Measurements from ENCODE around the gene NEMP1. TPM values are rescaled to one million over a fixed set of nuclear protein-coding genes. Genes with fewer than 3 reads are reported as not detected.
"Not testable (repeated sequence)": the region's sequence is repeated elsewhere in the genome, so short reads cannot be mapped to it uniquely, and the experiment has no call there.

NEMP1 gene
- total and polyA plus RNA-seq, 4 donors, result 0.75 to 10.0 (median 6.7) TPM

DNA sequence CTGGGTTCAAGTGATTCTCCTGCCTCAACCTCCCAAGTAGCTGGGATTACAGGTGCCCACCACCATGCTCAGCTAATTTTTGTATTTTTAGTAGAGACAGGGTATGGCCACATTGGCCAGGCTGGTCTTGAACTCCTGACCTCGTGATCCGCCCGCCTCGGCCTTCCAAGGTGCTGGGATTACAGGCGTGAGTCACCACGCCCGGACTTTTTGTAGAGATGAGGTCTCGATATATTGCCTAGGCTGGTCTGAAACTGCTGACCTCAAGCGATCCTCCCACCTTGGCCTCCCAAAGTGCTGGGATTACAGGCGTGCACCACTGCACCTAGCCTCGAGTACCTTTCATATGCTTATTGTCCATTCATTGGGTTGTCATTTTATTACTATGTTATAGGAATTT is 42.1 kb upstream of the NEMP1 start:
- intact Hi-C loops (cut with DNase I); H3K9me3 ChIP-seq (ENCODE audit: control insufficient read depth, low read length); H3K4me3 ChIP-seq (ENCODE audit: low read length in 2 of 2); H3K4me1 ChIP-seq (ENCODE audit: control insufficient read depth in 1 of 2, insufficient read depth in 2 of 2, low read length in 2 of 2); ATAC-seq (ENCODE audit: low FRiP score); DNase-seq; H3K36me3 ChIP-seq (ENCODE audit: control insufficient read depth in 1 of 2, insufficient read depth in 2 of 2, low read length in 1 of 2); H3K27me3 ChIP-seq (ENCODE audit: control insufficient read depth in 1 of 2, insufficient read depth in 2 of 2, low read length in 1 of 2); H3K27ac ChIP-seq (ENCODE audit: low read depth in 1 of 2, low read length in 2 of 2): not testable (repeated sequence)
- 95 to 97% methylated on average over 11 of the region's 11 CpGs for WGBS, 2 donors

DNA sequence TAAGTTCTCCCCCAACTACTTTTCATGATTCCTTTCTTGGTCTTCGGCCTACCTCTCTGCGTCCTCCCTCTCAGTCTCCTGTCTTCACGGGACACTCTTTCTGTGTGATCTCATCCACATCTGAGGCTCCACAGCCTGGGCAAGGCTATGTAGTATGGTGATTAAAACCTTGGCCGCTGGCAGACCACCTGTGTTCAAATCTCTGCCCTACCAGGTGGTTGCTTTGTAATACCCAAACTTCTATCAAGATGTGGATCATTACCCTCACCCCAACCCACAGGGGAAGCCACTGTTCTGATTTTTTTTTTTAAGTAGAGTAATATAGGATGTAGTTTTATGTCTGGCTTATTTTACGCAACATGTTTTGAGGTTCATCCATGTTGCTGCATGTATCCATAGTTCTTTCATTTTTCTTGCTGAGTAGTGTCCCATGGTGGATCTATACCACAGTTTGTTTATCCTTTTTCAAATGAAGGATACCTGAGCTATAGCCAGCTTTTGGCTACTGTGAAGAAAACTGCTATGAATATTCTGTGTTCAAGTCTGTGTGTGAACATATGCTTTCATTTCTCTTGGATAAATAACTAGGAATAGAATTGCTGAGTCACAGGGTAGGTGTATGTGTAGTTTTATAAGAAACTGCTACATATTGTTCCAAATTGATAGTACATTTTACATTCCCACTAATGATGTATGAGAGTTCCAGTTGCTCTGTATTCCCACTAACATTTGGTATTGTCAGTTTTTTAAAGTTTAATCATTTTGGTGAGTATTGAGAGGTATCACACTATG is 40.9 kb upstream of the NEMP1 start:
- H3K27ac ChIP-seq (ENCODE audit: low read depth in 1 of 2, low read length in 2 of 2), result no peak overlapping the region
- no peak overlapping the region for H3K4me3 ChIP-seq (ENCODE audit: low read length in 2 of 2)
- ATAC-seq (ENCODE audit: low FRiP score) (no peak), DNase-seq (no peak)
- WGBS, 2 donors, result 91 to 92% methylated on average over 5 of the region's 5 CpGs
- H3K27me3 ChIP-seq (ENCODE audit: control insufficient read depth in 1 of 2, insufficient read depth in 2 of 2, low read length in 1 of 2), result no peaks in the 10 kb centered on the region
- H3K4me1 ChIP-seq (ENCODE audit: control insufficient read depth in 1 of 2, insufficient read depth in 2 of 2, low read length in 2 of 2), result no peaks in the 10 kb centered on the region
- intact Hi-C loops (cut with DNase I), result no loop called here
- H3K9me3 ChIP-seq (ENCODE audit: control insufficient read depth, low read length), result no peaks in the 10 kb centered on the region
- no peaks in the 10 kb centered on the region for H3K36me3 ChIP-seq (ENCODE audit: control insufficient read depth in 1 of 2, insufficient read depth in 2 of 2, low read length in 1 of 2)

DNA sequence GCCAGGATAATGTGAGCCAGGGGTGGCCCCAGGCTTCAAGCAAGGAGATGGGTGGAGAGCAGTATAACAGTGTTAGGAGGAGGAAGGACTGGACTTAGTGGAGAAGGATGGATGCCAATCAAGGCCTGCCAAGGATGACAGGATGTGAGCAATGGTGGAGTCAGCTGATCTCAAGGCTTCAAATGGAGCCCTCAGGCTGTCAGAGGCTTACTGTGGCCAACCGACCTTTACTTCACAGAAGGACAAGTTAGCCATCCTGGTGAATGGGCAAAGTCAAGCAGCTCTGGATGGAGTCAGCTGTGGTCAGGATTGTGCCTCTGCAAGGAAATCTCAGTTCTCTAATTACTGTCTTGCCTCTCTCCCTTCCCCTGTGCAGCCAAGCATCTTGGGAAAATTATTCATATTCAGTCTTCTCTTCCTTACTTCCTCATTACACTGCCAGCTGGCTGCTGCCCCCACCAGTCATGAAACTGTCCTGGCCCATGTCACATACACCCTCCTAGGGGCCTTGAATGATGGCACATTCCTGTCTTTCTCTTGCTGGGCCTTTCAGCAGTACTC is 40.2 kb upstream of the NEMP1 start:
- Histone ChIP-seq H3K4me1 (ENCODE audit: control insufficient read depth in 1 of 2, insufficient read depth in 2 of 2, low read length in 2 of 2) (no peaks in the 10 kb centered on the region), H3K27ac (ENCODE audit: low read depth in 1 of 2, low read length in 2 of 2) (no peak overlapping the region), H3K4me3 (ENCODE audit: low read length in 2 of 2) (no peak overlapping the region), H3K36me3 (ENCODE audit: control insufficient read depth in 1 of 2, insufficient read depth in 2 of 2, low read length in 1 of 2) (no peaks in the 10 kb centered on the region), H3K27me3 (ENCODE audit: control insufficient read depth in 1 of 2, insufficient read depth in 2 of 2, low read length in 1 of 2) (no peaks in the 10 kb centered on the region), H3K9me3 (ENCODE audit: control insufficient read depth, low read length) (no peaks in the 10 kb centered on the region)
- intact Hi-C loops (cut with DNase I), result no loop called here
- ATAC-seq (ENCODE audit: low FRiP score) (peak; percentile 37), DNase-seq (no peak)
- WGBS, 2 donors, result 80 to 93% methylated on average over 1 of the region's 1 CpG

DNA sequence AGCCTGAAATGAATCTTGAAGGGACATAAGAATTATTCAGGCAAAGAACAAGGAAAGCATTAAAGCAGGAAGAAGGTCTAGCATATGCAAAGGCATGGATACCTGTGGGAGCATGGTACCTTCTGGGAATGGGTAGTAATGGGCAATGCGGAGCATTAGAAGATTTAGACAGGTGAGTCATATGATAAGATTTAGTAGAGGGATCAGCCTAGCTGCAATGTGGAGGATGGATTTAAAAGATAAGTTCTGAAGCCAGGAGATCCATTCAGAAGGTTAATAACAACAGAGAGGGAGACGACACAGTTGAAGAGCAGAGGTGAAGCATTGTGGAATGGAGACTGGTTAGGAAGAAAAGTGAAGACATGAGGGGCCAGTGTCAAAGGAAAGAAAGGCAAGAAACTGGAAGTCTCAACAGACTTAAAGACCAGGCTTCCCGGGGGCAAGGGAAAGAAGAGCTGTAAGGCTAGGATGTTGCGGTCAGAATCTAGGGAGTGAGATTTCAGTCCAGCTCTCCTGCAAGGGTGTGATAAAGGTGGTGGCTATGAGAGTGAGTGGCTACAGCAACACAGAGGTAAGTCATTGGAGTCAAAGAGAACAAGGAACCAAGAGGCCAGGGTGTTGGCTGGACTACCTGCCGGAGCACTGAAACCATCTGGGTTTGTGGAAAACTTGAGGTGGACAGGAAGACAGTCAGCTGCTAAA is 38.1 kb upstream of the NEMP1 start:
- intact Hi-C loops (cut with DNase I), result no loop called here

DNA sequence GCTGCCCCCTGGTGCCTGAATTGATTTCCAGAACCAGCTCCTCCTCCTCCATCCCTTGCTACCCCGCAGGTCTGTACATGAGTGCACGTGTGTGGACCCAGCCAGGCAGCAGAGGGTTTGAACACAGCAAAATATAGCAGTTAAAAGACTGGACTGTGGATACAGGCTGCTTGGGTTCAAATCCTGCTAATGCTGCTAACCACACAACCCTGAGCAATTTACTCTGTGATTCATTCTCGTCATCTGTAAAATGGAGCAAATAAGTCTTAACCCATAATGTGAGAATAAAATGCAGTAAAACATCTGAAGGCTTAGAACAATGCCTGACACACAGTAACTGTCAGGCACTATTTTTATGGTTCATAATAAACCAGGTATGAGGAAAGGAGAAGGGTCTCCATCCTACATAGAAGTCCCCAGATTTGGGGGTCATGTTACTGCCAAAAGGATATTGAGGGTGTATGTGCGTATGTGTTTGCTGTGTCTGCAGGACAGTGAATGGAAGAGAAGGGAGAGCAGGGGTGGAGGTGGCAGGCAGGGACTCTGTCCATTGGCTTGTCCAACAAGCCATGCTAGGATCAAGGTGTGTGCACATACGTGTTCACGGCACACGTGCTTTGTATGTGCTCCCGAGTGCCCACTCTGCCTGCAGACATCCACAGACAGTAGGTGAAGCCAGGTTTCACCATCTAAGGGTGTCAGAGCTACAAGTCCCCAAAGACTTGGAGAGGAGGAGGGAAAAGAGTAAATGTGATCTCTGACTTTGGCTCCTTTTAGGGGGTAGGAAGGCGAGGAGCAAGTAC is 34.1 kb upstream of the NEMP1 start:
- DNase-seq, result no peak
- no peaks in the 10 kb centered on the region for H3K9me3 ChIP-seq (ENCODE audit: control insufficient read depth, low read length)
- no peaks in the 10 kb centered on the region for H3K36me3 ChIP-seq (ENCODE audit: control insufficient read depth in 1 of 2, insufficient read depth in 2 of 2, low read length in 1 of 2)
- peak overlapping the region in 1 of 2 donors; percentile 2 for H3K27ac ChIP-seq (ENCODE audit: low read depth in 1 of 2, low read length in 2 of 2)
- H3K27me3 ChIP-seq (ENCODE audit: control insufficient read depth in 1 of 2, insufficient read depth in 2 of 2, low read length in 1 of 2), result no peaks in the 10 kb centered on the region
- H3K4me1 ChIP-seq (ENCODE audit: control insufficient read depth in 1 of 2, insufficient read depth in 2 of 2, low read length in 2 of 2), result no peaks in the 10 kb centered on the region
- intact Hi-C loops (cut with DNase I), result loop anchor here (1.0 to 5.0 kb wide), 2 partner anchors 43 to 105 kb away; partner anchors contain the start of gene ZBTB39 (in 1 of the 2)
- 46 to 53% methylated on average over 9 of the region's 9 CpGs for WGBS, 2 donors
- H3K4me3 ChIP-seq (ENCODE audit: low read length in 2 of 2), result no peak overlapping the region
- ATAC-seq (ENCODE audit: low FRiP score), result peak; percentile 77

More for the DNA sequence above, 38.1 kb upstream of the NEMP1 start:
- Histone ChIP-seq H3K9me3 (ENCODE audit: control insufficient read depth, low read length) (no peaks in the 10 kb centered on the region), H3K36me3 (ENCODE audit: control insufficient read depth in 1 of 2, insufficient read depth in 2 of 2, low read length in 1 of 2) (no peaks in the 10 kb centered on the region), H3K4me1 (ENCODE audit: control insufficient read depth in 1 of 2, insufficient read depth in 2 of 2, low read length in 2 of 2) (no peaks in the 10 kb centered on the region), H3K27ac (ENCODE audit: low read depth in 1 of 2, low read length in 2 of 2) (no peak overlapping the region), H3K4me3 (ENCODE audit: low read length in 2 of 2) (no peak overlapping the region), H3K27me3 (ENCODE audit: control insufficient read depth in 1 of 2, insufficient read depth in 2 of 2, low read length in 1 of 2) (no peaks in the 10 kb centered on the region)
- WGBS, 2 donors, result 72 to 76% methylated on average over 5 of the region's 5 CpGs
- ATAC-seq (ENCODE audit: low FRiP score) (no peak), DNase-seq (no peak)

DNA sequence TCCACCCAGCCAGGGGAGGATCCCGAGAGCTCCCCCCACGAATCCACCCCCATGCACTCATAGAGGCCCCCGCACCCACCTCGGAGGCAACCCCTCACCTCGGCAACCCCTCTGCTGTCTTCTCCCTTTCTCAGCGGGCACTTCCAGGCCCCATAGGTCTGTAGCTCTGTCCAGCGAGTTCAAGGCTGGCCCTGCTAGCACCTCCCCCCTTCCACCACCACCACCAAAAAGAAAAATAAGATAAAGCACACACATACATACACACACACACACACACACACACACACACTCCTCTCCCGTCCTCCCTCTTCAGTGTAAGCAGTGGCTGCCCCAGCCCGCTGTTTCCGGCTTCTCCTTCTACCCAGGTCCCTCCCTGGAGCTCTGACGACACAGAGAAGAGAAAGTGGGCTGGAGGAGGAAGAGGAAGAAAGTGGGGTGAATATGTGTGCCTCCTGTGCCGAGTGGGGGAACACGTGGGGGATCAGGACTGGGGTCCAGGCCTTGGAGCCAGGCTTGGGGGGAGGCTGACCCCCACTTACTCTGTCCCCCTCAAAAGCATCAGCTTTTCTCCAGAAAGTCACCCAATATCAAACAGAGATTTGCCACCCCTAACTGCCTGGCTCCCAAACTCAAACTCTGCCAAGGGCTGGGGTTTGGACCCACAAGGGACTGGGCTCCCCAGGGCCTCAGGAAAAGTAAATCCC is 32.6 kb upstream of the NEMP1 start, which contains the start of gene STAT6:
Gene STAT6 (minus strand): TSS at position 332 of the 704 bp plus-strand sequence. CDS start 3,084 bp downstream, outside the sequence.
- intact Hi-C loops (cut with DNase I), result loop anchor here (1.0 to 5.0 kb wide), 4 partner anchors 16 to 104 kb away; partner anchors contain the start of genes NAB2 (in 1 of the 2) and ZBTB39 (in 1 of the 2)
- Histone ChIP-seq H3K27ac (ENCODE audit: low read depth in 1 of 2, low read length in 2 of 2) (peak within 1 kb of the TSS; percentile 59 to 98), H3K9me3 (ENCODE audit: control insufficient read depth, low read length) (no peaks in the 10 kb centered on the region), H3K4me3 (ENCODE audit: low read length in 2 of 2) (peak within 1 kb of the TSS; percentile 61 to 86), H3K36me3 (ENCODE audit: control insufficient read depth in 1 of 2, insufficient read depth in 2 of 2, low read length in 1 of 2) (peaks cover 0 to 3% of the 10 kb centered on the region in 2 donors), H3K4me1 (ENCODE audit: control insufficient read depth in 1 of 2, insufficient read depth in 2 of 2, low read length in 2 of 2) (no peaks in the 10 kb centered on the region), H3K27me3 (ENCODE audit: control insufficient read depth in 1 of 2, insufficient read depth in 2 of 2, low read length in 1 of 2) (no peaks in the 10 kb centered on the region)
- ATAC-seq (ENCODE audit: low FRiP score), result peak; percentile 86
- 0% methylated on average over 12 to 13 of the region's 13 CpGs for WGBS, 2 donors
- peak; percentile 90 to 92 for DNase-seq

DNA sequence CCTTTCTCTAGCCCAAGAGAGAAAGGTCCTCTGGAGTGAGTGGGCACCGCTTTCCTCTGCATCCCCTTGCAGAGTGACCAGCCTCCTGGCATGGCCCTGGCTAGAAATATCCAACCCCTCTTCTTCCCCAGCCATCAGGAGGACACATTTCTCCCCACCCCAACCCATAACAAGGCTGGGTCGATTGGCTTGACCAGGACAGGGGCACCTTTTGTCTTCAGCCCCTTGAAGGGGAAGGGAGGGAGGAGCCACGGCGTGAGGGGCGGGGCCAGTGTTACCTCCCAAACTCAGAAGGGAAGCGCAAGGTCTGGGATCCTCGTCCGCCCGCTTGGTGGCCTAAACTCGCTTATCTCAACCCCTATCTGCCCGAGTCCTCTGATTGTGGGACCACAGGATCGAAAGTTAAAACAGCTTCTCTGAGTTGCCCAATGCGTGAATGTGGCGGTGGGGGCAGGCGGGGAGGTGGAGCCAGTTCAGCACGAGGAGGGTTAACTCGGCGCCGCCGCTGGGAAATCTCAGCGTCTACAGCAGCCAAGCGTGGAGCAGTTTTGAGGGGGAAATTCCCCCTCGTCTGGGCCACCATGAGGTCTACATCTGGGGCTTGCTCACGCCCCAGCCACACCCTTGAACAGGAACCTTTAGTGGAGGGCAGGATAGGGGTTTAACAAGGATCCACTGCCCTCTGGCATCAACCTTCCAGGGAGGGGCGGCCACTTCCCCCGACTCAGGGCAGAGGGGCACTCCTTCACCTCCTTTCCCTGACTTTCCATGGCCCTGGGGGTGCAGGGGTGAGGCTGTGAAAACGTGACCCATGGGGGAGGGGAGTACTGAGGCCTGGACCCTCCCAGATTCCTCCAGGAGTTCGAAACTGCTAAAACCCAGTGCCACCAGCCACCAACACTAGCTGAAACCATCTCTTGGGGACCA is 31.8 kb upstream of the NEMP1 start:
- peak; percentile 49 for ATAC-seq (ENCODE audit: low FRiP score)

More for the DNA sequence above, 31.8 kb upstream of the NEMP1 start:
- WGBS, 2 donors, result 1 to 2% methylated on average over 28 of the region's 28 CpGs
- Histone ChIP-seq H3K9me3 (ENCODE audit: control insufficient read depth, low read length) (no peaks in the 10 kb centered on the region), H3K27me3 (ENCODE audit: control insufficient read depth in 1 of 2, insufficient read depth in 2 of 2, low read length in 1 of 2) (no peaks in the 10 kb centered on the region), H3K4me3 (ENCODE audit: low read length in 2 of 2) (peak overlapping the region; percentile 61 to 86), H3K27ac (ENCODE audit: low read depth in 1 of 2, low read length in 2 of 2) (peak overlapping the region; percentile 19 to 98), H3K36me3 (ENCODE audit: control insufficient read depth in 1 of 2, insufficient read depth in 2 of 2, low read length in 1 of 2) (peaks cover 0 to 4% of the 10 kb centered on the region in 2 donors), H3K4me1 (ENCODE audit: control insufficient read depth in 1 of 2, insufficient read depth in 2 of 2, low read length in 2 of 2) (no peaks in the 10 kb centered on the region)
- DNase-seq, result peak; percentile 83 to 91
- intact Hi-C loops (cut with DNase I), result loop anchor here (1.0 to 5.0 kb wide), 4 partner anchors 16 to 103 kb away; partner anchors contain the start of genes NAB2 (in 1 of the 2) and ZBTB39 (in 1 of the 2)

All from aorta (tissue), 5 donors.